ENCODE results near the gene EVX2. TPM values are rescaled to one million over a fixed set of nuclear protein-coding genes. Genes with fewer than 3 reads are reported as not detected.

Gene EVX2
- total and polyA plus RNA-seq, 2 of the 4 experiments (the other 2 are of a cell fraction), result not detected

DNA sequence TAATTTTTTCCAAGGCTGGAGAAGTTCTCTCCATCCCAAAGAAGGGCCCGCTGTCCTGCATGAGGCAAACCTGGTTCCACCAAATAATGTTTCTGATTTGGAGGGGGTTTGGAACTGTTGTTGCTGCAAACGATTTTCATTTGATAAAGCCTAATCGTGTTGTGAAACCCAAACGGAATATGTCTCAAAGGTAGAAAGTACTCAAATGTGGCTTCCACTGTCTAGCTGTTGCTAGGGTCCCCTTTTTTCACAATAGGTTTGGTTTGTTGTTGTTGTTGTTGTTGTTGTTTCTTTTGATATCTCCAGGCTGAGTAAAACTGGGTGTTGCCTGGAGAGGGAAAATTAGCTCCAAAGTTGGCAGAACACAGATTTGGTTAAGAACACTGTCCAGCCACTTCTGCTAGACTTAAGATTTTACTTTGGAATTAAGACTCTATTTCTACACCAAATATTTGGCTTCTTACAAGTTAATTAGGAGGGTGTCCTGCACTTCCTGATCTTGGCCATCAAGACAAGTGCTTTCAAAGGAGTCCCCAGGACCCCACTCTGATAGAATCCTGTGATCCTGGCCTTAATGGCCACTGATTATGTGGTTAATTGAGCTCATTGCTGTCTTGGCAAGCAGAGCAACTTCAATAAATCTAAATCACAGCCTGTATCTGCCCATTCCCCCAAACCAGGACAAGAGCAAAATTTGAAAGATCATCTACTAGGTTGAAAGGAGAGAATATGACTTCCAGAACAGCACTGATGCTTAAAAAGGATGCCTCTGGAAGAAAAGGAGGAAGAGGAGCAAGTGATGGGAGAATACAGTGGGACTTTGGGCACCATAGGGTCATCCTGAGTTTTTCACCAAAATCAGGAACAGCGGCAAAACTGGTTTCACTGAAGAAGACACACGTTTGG, 5.4 kb upstream of the EVX2 start (continued):
- TF ChIP-seq BHLHE40 (IDR thresholded peaks at IDR 0.05; ENCODE audit: low read depth, low read length), result no peak

DNA sequence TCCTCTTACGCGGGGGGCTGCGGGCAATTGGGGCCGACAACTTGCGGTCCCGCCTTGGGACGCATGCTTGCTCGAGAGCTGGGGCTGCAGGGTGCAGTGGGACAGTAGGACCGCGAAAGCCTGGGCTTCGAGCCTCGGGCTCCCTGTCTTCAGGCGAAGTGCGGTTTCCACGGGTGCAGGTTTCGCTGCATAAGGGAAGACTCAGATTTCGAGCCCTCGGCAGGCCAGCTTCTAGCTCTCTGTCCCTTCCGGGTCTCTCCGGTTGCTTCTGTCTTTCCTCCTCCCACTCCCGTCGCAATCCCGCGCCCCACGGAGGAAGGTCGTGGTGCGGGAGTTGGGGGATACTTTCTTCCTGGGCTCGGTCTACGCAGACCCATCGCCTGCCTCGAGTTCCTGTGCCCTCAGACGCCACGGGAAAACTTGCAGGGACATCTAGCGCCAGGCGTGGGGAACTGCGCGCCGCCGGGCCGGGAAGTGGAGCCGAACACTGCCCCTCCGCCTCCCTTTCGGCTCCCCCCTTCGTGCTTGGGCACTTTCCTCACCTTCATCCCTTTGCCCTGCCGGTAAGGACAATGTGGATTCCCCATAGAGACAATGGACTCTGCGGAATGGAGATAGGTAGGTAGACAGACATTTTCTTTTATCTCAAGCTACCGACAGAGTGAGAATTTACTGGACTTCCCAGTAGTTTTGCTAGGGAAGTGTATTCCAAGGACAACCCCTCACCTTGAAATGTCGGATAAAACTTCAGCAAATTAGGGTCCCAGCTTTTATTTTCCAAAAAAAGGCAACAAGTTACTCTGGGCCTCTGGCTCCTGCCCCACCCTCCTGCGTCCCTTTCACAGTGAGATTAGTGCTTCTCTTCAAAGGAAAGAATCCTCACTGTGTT, 4.5 kb upstream of the EVX2 start:
- dilution Hi-C loops (cut with HindIII; ENCODE audit: low sequenced_read_pairs, unreplicated experiment), result no loop called here
- DNase-seq (peak; percentile 23), ATAC-seq (ENCODE audit: low read depth) (peak; percentile 84)
- H3K36me3 ChIP-seq (ENCODE audit: control insufficient read depth, insufficient read depth, low read length), result no peaks in the 10 kb centered on the region
- no peak overlapping the region for H3K18ac ChIP-seq (ENCODE audit: low read depth, low read length)
- WGBS, 2 experiments (ENCODE audit: extremely low coverage in 2 of 2, insufficient read length in 1 of 2), result 7% methylated on average over 13 of the region's 49 CpGs; no CpG with 5 or more reads in 1 of the 2 experiments
- H3K9me1 ChIP-seq (ENCODE audit: insufficient read depth, low read length), result no peaks in the 10 kb centered on the region
- peak overlapping the region; percentile 73 for H3K4me2 ChIP-seq (ENCODE audit: low read depth, low read length)
- intact Hi-C loops (cut with micrococcal nuclease), result loop anchor here (1.0 to 2.0 kb wide), 3 partner anchors 398 to 722 kb away; no protein-coding TSS in a partner anchor
- H3K23ac ChIP-seq (ENCODE audit: low read depth, low read length), result no peak overlapping the region
- H2BK120ac ChIP-seq (ENCODE audit: low read depth, low read length), result no peak overlapping the region
- no peaks in the 10 kb centered on the region for H3K4me1 ChIP-seq (ENCODE audit: control insufficient read depth, insufficient read depth, low read length)
- no peak overlapping the region for H2BK20ac ChIP-seq (ENCODE audit: low read depth, low read length)
- H3K9ac ChIP-seq (ENCODE audit: low read depth, low read length), result no peak overlapping the region
- ChIA-PET CTCF (interaction anchor here (0.6 to 2.5 kb wide), 5 partner anchors 10 to 1325 kb away, joined by 3 to 9 read pairs (median 4); no protein-coding TSS in a partner anchor), POLR2A (ENCODE audit: unreplicated experiment) (no interaction called here)
- H2AK5ac ChIP-seq (ENCODE audit: low read depth, low read length), result no peak overlapping the region
- no peak overlapping the region for H2BK15ac ChIP-seq (ENCODE audit: low read depth, low read length)
- peaks cover 18% of the 10 kb centered on the region for H3K9me3 ChIP-seq (ENCODE audit: control insufficient read depth, insufficient read depth, low read length)
- no peak overlapping the region for H2BK5ac ChIP-seq (ENCODE audit: low read depth, low read length, poor library complexity, severe bottlenecking)
- H4K20me1 ChIP-seq (ENCODE audit: insufficient read depth, low read length), result no peaks in the 10 kb centered on the region
- H2AK9ac ChIP-seq (replicated peaks; ENCODE audit: low read depth, low read length, poor library complexity), result no peak overlapping the region
- no peak overlapping the region for H3K27ac ChIP-seq (ENCODE audit: insufficient read depth, low read length)
- H3K4ac ChIP-seq (ENCODE audit: low read depth, low read length), result no peak overlapping the region
- no peak overlapping the region for H4K8ac ChIP-seq (ENCODE audit: low read depth in 2 of 2, low read length in 2 of 2)
- peak overlapping the region; percentile 31 for H3K4me3 ChIP-seq (ENCODE audit: insufficient read depth, low read depth, low read length)
- no peak overlapping the region for H3K14ac ChIP-seq (replicated peaks; ENCODE audit: low read depth, low read length)
- no peak overlapping the region for H3K56ac ChIP-seq (ENCODE audit: extremely low read depth, insufficient read depth, low read length)
- no peak overlapping the region for H4K91ac ChIP-seq (ENCODE audit: insufficient read depth, low read depth, low read length)
- peak overlapping the region; percentile 85 for H2AFZ ChIP-seq (replicated peaks; ENCODE audit: low read length, poor library complexity)
- H3K27me3 ChIP-seq (ENCODE audit: control insufficient read depth, insufficient read depth, low read length), result peaks cover 88% of the 10 kb centered on the region
- no peak overlapping the region for H4K5ac ChIP-seq (ENCODE audit: low read depth, low read length)
- no peaks in the 10 kb centered on the region for H3K79me1 ChIP-seq (ENCODE audit: low read depth in 1 of 2, low read length in 2 of 2)
- no TSS peak for BruUV-seq (replicated peaks)
- in situ Hi-C loops (cut with MboI; ENCODE audit: low sequenced_read_pairs), result loop anchor here (25.0 kb wide), 2 partner anchors 1051 to 1351 kb away; no protein-coding TSS in a partner anchor
- TF ChIP-seq BHLHE40 (IDR thresholded peaks at IDR 0.05; ENCODE audit: low read depth, low read length) (no peak), CEBPB (IDR thresholded peaks at IDR 0.05; ENCODE audit: low read depth, low read length) (no peak), SMC3 (IDR thresholded peaks at IDR 0.05; ENCODE audit: low read depth, low read length) (peak; percentile 53), CHD1 (IDR thresholded peaks at IDR 0.05; ENCODE audit: low read depth, low read length) (no peak), MAZ (IDR thresholded peaks at IDR 0.05; ENCODE audit: borderline replicate concordance, low read depth, low read length) (no peak)
- TF ChIP-seq, protein P1, sequence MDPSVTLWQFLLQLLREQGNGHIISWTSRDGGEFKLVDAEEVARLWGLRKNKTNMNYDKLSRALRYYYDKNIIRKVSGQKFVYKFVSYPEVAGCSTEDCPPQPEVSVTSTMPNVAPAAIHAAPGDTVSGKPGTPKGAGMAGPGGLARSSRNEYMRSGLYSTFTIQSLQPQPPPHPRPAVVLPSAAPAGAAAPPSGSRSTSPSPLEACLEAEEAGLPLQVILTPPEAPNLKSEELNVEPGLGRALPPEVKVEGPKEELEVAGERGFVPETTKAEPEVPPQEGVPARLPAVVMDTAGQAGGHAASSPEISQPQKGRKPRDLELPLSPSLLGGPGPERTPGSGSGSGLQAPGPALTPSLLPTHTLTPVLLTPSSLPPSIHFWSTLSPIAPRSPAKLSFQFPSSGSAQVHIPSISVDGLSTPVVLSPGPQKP (IDR thresholded peaks at IDR 0.05; ENCODE audit: borderline replicate concordance, low read depth, low read length), result no peak
- TF ChIP-seq, protein P2, sequence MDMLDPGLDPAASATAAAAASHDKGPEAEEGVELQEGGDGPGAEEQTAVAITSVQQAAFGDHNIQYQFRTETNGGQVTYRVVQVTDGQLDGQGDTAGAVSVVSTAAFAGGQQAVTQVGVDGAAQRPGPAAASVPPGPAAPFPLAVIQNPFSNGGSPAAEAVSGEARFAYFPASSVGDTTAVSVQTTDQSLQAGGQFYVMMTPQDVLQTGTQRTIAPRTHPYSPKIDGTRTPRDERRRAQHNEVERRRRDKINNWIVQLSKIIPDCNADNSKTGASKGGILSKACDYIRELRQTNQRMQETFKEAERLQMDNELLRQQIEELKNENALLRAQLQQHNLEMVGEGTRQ (IDR thresholded peaks at IDR 0.05; ENCODE audit: low read depth, low read length), result no peak
- TF ChIP-seq, protein P3, sequence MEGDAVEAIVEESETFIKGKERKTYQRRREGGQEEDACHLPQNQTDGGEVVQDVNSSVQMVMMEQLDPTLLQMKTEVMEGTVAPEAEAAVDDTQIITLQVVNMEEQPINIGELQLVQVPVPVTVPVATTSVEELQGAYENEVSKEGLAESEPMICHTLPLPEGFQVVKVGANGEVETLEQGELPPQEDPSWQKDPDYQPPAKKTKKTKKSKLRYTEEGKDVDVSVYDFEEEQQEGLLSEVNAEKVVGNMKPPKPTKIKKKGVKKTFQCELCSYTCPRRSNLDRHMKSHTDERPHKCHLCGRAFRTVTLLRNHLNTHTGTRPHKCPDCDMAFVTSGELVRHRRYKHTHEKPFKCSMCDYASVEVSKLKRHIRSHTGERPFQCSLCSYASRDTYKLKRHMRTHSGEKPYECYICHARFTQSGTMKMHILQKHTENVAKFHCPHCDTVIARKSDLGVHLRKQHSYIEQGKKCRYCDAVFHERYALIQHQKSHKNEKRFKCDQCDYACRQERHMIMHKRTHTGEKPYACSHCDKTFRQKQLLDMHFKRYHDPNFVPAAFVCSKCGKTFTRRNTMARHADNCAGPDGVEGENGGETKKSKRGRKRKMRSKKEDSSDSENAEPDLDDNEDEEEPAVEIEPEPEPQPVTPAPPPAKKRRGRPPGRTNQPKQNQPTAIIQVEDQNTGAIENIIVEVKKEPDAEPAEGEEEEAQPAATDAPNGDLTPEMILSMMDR (conservative IDR thresholded peaks at IDR 0.05; ENCODE audit: low read depth, low read length), result peak; percentile 67

All from IMR-90 (cell line).